ENCODE measurements around the gene C1orf21.

Gene C1orf21

GRCh38 chr1:184487531-184488193, 100.8 kb downstream of the C1orf21 start:
- no peak for DNase-seq

DNA sequence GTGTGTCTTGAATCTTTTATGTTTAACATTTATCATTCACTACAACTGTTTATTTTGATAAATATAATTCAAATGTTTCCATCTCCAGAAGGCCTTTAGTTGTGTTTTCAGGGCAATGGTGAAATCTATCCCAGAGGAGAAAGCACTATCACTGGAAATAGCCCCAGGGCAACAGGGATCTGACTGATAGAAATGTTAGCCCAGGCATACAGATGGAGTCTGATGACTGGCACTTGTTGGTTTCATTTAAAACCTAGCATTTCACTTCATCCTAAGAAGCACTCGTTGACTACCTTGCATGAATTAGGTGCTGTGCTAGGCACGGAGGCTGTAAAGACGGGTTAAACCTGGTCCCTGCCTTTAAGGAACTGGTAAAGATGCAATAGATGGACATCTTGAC, 103.1 kb downstream of the C1orf21 start:
- no peak for DNase-seq

DNA sequence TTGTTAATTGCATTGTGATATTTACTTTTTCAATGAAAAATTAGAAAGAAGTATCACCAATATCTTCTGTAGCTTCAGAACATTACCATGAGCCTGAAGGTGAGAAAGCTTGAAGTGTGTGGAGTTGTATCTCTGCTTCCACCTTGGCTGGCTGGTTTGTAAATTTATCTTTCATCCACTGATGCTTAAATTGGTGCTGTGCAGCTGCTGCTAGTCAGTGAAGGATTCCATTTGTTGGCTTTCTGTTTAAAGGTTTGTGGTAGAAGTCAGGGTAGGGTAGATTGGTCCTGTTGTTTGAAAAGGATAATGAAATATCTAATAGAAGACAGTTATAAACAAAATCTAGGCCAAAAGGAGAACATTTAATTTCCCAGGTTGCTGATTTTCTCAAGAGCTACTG, 105.7 kb downstream of the C1orf21 start:
- no peak for DNase-seq

DNA sequence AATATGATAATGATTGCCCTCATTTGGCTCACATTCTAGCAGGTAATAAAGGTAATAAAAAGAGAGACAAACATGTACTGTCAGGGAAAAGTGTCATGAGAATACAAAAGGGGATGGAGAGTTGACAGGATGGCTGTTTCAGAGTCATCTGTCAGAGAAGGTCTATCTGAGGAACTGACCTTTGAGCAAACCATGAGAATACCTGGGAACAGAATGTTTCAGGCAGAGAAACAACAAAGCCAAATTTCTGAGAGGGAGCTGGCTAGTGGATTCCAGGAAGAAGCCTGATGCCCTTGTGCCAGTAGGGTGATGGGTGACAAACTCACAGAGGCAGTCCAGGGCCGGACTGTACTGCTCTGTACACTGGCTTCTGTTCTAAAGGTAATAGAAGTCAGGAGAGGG, 107.2 kb downstream of the C1orf21 start:
- DNase-seq = no peak

GRCh38 chr1:184494929-184495328, 108.1 kb downstream of the C1orf21 start:
- no peak for DNase-seq

- no peak for DNase-seq
These were observed 111.3 kb downstream of the C1orf21 start for GRCh38 chr1:184497959-184498723.

GRCh38 chr1:184499616-184500015, 112.8 kb downstream of the C1orf21 start:
- no peak for DNase-seq

DNA sequence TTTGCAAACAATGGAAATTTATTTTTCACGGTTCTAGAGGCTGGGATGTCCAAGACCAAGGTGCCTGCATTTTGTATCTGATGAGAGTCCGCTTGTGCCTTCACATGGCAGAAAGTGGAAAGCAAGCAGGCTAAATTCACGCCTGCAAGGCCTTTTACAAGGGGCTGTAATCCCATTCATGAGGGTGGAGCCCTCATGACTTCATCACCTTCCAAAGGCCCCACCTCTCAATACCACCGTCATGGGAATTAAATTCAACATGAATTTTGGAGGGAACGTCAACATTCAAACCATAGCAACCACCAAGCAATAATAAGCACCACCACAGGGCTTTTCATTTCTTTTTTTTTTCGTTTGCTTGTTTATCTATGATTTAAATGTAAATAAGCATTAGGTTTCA, 115.3 kb downstream of the C1orf21 start:
- no peak for DNase-seq

DNA sequence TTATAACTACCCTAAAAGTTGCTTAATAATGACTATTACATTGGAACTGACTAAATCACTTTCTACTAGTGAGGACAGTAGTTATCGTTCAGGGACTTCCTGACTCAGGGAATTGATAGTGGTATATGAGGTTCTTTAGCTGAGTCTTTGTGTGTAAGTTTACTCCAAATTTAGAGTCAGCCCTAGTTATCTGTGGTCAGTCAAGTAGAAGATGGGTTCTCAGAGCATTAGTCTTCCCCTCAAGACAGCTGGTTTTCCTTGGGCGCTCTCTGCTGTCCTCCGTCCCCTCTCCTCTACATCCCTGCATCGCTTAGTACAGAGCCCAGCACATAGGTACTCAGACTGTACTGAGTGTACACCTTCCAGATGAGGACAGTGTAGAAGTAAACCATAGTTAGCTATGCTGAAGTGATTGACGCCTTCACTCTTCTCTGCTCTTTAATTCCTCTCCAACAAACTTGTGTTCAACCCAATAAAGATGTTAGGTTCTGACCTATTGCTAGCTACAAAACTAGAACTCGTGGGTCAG, 116.5 kb downstream of the C1orf21 start:
- no peak for DNase-seq

GRCh38 chr1:184504040-184504954, 117.5 kb downstream of the C1orf21 start:
- DNase-seq = no peak

GRCh38 chr1:184504955-184505338, 118.1 kb downstream of the C1orf21 start:
- no peak for DNase-seq

- DNase-seq = no peak
These were observed 119.7 kb downstream of the C1orf21 start for GRCh38 chr1:184506481-184506880.

DNA sequence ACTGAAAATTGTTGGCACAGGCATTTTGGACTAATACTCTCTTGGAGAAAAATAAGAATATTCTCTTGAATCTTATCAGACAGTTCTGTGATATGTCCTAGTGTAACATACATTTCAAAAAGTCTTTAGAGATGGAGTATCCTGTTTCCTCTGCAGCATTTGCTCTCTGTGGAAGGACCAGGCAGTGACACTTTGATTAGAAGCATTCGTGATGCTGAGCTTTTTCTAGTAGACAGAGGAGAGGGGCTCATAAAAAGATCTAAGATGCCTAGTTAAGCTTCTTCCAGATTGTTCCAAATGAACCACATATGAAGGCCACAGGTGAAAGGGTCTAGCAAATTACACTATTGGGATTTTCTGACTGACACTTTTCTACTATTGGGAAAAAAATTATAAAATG, 120.3 kb downstream of the C1orf21 start:
- DNase-seq = no peak

DNA sequence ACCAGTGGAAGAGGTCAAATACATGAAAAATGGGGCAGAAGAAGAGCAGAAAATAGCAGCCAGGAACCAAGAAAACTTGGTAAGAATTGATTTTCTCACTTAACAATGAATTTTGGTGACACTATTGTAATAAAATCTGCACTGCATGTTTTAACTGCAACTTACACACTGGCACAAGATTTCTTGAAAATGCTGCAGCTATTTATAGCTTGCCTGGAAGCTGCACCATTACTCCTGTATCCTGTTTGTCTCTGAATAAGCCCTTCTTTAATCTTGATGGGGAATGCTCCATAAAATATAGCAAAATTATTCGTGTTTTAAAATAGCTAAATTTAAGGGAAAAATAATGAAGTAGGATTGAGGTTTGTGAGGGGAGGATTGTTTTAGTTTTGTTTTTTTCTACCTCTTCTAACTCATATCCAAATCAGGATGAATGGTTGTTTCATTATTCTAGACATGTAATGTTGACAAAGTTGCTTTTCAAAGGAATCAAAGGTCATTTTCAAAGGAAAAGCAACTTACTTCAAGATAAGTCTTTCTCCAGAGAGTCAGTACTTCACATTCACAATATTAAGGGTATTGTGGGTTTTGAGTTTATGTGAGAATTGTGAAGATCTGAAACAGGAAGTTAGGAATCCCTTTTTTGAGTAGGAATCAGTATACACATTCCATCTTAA, 120.9 kb downstream of the C1orf21 start:
- DNase-seq = no peak

GRCh38 chr1:184509105-184509504, 122.3 kb downstream of the C1orf21 start:
- DNase-seq = no peak

GRCh38 chr1:184510110-184510509, 123.3 kb downstream of the C1orf21 start:
- no peak for DNase-seq

DNA sequence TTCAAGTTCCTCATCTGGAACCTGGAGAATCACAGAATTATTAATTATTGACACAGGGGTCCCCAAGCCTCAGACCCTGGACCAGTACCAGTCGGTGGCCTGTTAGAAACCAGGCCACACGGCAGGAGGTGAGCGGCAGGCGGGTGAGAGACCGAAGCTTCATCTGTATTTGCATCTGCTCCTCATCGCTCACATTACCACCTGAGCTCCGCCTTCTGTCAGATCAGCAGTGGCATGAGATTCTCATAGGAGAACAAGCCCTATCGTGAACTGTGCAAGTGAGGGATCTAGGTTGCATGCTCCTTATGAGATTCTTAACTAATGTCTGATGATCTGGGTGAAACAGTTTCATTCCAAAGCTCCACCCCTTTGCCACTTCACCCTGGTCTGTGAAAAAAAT, 125.9 kb downstream of the C1orf21 start:
- DNase-seq = no peak

DNA sequence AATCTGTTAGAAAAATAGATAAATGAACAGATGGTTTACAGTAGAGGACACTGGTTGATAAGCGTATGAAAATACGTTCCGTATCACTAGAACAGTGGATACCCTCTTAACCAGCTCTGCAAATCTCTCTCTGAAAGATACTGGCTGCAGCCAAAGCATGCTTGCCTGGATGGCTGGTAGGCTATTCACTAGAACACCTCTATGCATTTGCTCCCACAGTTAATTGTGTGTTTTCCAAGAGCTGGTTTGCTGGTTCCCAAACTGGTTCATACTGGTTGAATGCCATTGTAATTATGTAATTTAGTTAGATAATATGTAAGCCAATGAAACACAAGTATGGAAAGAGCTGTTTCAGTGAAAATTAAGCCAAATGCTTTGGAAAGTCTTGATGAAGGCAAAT, 126.6 kb downstream of the C1orf21 start:
- no peak for DNase-seq

GRCh38 chr1:184513966-184514365, 127.1 kb downstream of the C1orf21 start:
- DNase-seq = no peak

- no peak for DNase-seq
These were observed 127.6 kb downstream of the C1orf21 start for GRCh38 chr1:184514447-184514846.

DNA sequence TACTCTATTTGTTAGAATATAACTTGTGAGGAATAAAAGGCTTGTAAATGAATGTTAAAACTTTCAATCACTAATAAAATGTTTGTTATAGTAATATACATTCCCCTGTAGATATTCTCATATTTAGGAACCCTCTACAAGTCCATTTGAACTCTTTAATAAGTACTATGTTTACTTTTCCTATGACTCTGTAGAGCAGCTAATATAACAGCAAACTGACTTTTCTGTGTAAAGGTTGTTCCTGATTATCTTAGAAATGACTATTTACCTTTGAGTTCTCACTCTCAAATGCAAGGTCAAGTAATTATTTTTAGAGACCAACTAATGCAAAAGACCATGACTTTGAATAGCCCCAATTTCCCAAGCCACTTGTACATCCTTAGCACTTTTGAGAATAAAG, 130.3 kb downstream of the C1orf21 start:
- no peak for DNase-seq

- no peak for DNase-seq
These were observed 132.0 kb downstream of the C1orf21 start for GRCh38 chr1:184518736-184519357.

Data from stimulated activated naive CD4-positive, alpha-beta T cell treated with Interleukin-2 at 50 U/mL for 16 hours (primary cell).